ENCODE results near the gene KMO.

DNA sequence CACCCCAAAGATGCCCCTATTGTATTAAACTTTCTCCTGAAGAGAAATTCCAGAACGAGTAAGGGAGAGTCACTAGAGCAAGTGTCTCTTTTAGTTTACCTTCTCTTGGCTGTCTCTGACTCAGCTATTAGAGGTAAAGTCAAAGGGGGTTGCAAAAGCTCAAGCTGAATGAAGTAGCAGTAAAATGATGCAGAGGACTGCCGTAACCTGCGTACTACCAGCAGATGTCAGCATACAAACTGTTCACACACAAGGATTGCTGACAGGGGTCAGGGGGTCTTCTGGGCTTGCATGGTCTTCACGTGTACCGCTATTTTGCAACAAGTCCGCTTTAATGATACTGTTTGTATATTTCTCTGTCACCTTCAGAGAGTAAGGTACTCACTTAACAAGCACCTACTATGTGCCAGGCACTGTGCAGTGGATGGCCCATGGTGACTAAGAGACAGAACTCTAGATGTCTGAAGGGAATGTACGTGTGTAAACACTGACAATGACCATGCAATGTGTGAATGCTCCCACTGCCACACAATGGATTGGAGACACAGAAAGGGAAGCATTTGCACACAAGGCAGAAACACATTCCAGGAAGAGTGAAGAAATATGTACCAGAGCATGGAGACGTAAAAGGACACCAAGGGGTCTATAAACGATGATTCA, 73.1 kb downstream of the KMO start:
- no peak for TF ChIP-seq PAX8 (CRISPR knock-in tag; IDR thresholded peaks at IDR 0.05; ENCODE audit: borderline replicate concordance)
- no peak for TF ChIP-seq RBFOX2 (IDR thresholded peaks at IDR 0.05; ENCODE audit: low read depth, low read length)
- TF ChIP-seq EZH2 (conservative IDR thresholded peaks at IDR 0.05; ENCODE audit: low read depth, low read length): no peak
- no peak for TF ChIP-seq ZMYM3 (CRISPR knock-in tag; IDR thresholded peaks at IDR 0.05)
- TF ChIP-seq POLR2AphosphoS5 (IDR thresholded peaks at IDR 0.05; ENCODE audit: low read depth, low read length): no peak
- TF ChIP-seq HNRNPL (IDR thresholded peaks at IDR 0.05; ENCODE audit: low read depth, low read length): no peak
- TF ChIP-seq, protein P1, sequence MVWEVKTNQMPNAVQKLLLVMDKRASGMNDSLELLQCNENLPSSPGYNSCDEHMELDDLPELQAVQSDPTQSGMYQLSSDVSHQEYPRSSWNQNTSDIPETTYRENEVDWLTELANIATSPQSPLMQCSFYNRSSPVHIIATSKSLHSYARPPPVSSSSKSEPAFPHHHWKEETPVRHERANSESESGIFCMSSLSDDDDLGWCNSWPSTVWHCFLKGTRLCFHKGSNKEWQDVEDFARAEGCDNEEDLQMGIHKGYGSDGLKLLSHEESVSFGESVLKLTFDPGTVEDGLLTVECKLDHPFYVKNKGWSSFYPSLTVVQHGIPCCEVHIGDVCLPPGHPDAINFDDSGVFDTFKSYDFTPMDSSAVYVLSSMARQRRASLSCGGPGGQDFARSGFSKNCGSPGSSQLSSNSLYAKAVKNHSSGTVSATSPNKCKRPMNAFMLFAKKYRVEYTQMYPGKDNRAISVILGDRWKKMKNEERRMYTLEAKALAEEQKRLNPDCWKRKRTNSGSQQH (CRISPR knock-in tag; IDR thresholded peaks at IDR 0.05; ENCODE audit: low read depth): no peak
- no peak for TF ChIP-seq SMARCC2 (IDR thresholded peaks at IDR 0.05)
- TF ChIP-seq ZFP36L2 (CRISPR knock-in tag; IDR thresholded peaks at IDR 0.05): no peak
- TF ChIP-seq, protein P2, sequence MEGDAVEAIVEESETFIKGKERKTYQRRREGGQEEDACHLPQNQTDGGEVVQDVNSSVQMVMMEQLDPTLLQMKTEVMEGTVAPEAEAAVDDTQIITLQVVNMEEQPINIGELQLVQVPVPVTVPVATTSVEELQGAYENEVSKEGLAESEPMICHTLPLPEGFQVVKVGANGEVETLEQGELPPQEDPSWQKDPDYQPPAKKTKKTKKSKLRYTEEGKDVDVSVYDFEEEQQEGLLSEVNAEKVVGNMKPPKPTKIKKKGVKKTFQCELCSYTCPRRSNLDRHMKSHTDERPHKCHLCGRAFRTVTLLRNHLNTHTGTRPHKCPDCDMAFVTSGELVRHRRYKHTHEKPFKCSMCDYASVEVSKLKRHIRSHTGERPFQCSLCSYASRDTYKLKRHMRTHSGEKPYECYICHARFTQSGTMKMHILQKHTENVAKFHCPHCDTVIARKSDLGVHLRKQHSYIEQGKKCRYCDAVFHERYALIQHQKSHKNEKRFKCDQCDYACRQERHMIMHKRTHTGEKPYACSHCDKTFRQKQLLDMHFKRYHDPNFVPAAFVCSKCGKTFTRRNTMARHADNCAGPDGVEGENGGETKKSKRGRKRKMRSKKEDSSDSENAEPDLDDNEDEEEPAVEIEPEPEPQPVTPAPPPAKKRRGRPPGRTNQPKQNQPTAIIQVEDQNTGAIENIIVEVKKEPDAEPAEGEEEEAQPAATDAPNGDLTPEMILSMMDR (CRISPR knock-in tag; IDR thresholded peaks at IDR 0.05): peak; percentile 48
- no peak for TF ChIP-seq PTBP1 (IDR thresholded peaks at IDR 0.05; ENCODE audit: low read depth, low read length, poor library complexity, severe bottlenecking)
- TF ChIP-seq, protein P3, sequence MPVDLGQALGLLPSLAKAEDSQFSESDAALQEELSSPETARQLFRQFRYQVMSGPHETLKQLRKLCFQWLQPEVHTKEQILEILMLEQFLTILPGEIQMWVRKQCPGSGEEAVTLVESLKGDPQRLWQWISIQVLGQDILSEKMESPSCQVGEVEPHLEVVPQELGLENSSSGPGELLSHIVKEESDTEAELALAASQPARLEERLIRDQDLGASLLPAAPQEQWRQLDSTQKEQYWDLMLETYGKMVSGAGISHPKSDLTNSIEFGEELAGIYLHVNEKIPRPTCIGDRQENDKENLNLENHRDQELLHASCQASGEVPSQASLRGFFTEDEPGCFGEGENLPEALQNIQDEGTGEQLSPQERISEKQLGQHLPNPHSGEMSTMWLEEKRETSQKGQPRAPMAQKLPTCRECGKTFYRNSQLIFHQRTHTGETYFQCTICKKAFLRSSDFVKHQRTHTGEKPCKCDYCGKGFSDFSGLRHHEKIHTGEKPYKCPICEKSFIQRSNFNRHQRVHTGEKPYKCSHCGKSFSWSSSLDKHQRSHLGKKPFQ (CRISPR knock-in tag; IDR thresholded peaks at IDR 0.05; ENCODE audit: insufficient replicate concordance): no peak
- TF ChIP-seq RELA (CRISPR knock-in tag; IDR thresholded peaks at IDR 0.05): no peak

Data from HepG2 (cell line).